GM21526 (cell line): Measurements from ENCODE around the gene ADAMTSL3.
"Not testable (repeated sequence)": the region's sequence is repeated elsewhere in the genome, so short reads cannot be mapped to it uniquely, and the experiment has no call there.

Source experiments
- ATAC-seq: cut with Tn5 transposase; IDR thresholded peaks from one replicate; pipeline ENCODE4 v1.9.1; 2021; ENCODE audit warnings: moderate library complexity; ENCODE audit not compliant: unreplicated experiment, low FRiP score

ADAMTSL3 gene

DNA sequence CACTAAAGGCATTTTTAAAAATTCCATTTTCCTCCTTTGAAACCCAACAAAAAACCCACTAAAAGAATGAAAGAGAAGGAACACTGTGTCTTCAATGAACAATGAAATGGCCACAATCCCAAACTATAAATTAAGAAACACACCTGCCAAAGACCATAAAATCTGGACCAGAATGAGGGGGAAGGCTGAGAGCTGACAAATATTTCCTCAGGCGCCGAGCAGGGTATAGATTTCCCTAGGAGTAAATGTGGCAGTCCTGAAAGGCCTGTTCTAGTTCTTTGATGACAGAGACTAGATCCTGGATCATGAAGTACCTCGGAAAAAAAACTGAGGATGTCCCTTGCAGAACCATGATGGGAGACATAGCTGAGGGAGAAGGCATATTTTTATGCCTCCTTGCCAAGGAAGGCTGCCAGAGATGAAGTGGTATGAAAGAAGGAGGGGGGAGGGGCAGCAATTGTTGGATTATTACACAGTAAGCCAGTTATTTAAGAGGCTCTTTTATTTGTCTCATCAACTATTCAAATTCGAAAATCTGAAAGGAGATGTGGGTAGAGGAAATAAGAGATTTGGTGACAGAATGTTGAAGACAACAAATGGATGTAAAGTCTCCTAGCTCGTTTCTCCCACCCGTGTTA is 306.4 kb downstream of the ADAMTSL3 start:
- no peak for ATAC-seq

DNA sequence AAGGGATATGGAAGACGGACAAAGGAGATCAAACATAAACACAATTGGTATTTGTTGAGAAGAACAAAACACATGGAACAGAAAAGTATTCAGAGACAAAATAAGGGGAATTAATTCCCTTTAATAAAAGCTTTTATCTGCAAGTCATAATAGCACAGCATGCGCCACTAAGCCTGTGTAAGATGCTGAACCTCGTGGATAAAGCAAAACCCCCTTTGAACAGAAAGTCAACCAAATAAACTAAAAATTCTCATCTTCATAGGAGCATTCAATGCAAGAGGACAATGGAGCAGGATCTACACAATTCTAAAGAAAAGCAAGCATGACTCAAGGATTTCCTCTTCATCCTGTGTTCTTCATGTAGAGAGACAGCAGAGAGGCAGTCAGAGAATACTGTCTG is 307.4 kb downstream of the ADAMTSL3 start:
- no peak for ATAC-seq

DNA sequence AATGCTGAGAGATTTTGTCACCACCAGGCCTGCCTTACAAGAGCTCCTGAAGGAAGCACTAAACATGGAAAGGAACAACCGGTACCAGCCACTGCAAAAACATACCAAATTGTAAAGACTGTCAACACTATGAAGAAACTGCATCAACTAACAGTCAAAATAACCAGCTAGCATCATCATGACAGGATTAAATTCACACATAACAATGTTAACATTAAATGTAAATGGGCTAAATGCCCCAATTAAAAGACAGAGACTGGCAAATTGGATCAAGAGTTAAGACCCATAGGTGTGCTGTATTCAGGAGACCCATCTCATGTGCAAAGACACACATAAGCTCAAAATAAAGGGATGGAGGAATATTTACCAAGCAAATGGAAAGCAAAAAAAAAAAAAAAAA is 311.0 kb downstream of the ADAMTSL3 start:
- ATAC-seq: not testable (repeated sequence)

DNA sequence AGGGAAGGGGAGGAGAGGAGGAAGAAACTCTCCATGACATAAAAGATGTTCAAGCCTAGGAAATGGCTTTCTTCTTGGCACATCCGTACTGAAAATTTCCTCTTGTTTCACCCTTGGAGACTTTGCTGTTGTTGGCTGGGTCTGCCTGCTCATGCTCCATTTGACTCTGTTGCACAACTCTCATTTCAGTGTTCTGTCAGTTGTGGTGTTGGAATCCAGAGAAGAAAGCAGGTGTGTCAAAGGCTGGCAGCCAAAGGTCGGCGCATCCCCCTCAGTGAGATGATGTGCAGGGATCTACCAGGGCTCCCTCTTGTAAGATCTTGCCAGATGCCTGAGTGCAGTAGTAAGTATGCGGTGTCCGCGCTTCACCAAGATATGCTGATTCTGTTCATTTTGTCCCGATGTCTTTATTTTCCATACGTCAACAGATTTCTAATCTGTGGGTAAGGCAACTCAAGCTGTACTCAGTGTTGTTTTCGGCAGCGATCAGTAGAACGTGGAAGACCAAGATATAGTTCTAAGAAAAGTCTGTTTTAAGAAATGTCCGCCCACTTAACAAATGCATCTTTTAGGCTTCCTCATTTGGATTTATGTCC is 316.5 kb downstream of the ADAMTSL3 start:
- no peak for ATAC-seq

DNA sequence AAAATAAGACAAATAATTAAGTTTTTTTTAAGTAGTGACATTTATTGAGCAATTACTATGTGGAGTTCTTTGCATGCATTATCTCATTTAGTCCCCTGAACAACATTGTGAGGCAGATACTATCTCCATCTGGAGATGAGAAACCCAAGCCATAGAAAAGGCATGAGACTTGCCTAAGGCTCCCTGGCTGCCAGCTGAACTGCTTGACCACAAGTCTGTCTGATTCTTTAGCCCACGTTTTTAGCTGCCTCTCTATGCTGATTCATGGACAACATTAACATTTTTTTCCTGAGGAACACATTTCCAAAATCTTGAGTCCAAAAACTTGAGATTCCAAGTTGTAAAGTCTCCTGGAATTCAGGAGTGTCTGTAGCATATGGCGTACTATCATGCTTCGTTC is 318.1 kb downstream of the ADAMTSL3 start:
- no peak for ATAC-seq

DNA sequence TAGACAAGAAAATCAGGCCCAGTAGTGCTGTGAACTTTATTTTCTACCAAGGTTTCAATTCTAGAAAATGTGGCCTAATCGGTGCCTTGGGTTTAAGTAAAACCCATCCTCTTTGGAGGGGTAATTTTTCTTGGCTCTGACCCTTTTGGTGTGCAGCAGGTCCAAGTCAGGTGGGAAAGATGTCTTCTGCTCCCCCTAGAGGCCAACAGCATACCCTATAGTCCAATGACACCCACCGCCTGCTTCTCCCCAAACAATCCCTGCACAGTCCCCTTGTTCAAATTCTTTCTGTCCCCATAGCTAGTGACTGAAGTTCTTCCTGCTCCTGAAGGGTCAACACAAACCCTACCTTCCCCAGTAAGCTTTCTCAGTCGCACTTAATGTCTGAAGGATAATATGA is 319.9 kb downstream of the ADAMTSL3 start:
- ATAC-seq: no peak

DNA sequence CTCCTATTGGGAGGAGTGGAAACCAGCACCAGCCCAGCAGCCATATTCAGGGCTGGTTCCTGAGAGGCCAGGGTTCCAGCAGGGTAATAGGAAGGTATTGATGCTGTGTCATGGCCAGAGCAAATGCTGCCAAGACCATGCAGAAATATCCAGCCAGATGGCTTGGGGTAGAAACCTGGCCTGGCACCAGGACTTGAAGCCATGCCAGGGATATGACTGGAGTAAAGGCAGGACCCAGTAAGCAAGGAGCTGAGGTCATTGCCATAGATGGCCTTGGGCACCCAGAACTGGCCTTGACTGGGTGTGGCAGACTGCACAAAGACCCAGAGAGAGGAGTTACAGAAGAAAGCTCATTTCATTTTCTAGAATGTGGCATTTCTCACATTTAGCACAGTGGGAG is 324.1 kb downstream of the ADAMTSL3 start:
- no peak for ATAC-seq

DNA sequence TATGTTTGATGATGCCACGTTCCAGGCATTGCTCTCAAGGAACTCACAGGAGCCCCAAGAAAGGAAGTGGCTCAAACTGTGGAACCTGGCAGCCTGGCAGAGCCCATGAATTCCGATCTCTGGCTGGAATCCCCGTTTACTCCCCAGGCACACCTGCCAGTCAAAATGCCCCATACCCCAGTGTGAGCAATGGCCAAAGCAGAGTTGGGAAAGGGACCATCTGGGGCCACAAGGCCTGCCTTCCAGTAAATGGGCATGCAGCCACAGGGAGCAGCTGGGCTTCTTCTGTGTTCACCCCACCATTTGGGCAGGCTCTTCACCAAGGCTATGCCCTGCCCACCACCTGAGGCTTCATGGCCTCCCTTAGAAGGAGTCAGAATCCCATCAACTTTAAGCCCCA is 324.7 kb downstream of the ADAMTSL3 start:
- ATAC-seq: no peak

DNA sequence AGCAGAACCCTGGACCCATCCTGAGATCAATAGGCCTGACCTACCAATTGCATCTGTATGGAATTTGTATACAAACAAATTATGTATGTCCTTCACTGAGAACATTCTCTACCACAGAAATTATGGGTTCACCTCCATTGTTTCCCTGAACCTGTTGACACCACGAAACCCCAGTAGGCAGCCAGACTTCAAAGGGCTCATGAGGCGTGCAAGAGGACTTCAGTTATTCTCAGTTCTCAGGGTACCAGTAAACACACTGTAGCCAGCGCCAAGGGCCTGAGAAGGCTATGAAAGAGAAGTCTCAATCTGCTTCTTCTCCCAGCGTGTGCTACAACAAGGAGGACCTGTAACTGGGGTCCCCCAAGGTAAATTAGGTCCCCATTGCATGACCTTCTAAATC is 326.7 kb downstream of the ADAMTSL3 start:
- ATAC-seq: no peak

DNA sequence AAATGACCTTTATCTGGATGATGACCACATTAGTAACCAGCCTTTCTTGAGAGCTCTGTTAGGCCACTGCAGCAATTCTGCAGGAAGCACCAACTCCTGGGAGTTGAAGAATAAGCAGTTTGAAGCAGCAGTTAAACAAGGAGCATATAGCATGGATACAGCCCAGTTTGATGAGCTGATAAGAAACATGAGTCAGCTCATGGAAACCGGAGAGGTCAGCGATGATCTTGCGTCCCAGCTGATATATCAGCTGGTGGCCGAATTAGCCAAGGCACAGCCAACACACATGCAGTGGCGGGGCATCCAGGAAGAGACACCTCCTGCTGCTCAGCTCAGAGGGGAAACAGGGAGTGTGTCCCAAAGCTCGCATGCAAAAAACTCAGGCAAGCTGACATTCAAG is 328.8 kb downstream of the ADAMTSL3 start:
- ATAC-seq: no peak

DNA sequence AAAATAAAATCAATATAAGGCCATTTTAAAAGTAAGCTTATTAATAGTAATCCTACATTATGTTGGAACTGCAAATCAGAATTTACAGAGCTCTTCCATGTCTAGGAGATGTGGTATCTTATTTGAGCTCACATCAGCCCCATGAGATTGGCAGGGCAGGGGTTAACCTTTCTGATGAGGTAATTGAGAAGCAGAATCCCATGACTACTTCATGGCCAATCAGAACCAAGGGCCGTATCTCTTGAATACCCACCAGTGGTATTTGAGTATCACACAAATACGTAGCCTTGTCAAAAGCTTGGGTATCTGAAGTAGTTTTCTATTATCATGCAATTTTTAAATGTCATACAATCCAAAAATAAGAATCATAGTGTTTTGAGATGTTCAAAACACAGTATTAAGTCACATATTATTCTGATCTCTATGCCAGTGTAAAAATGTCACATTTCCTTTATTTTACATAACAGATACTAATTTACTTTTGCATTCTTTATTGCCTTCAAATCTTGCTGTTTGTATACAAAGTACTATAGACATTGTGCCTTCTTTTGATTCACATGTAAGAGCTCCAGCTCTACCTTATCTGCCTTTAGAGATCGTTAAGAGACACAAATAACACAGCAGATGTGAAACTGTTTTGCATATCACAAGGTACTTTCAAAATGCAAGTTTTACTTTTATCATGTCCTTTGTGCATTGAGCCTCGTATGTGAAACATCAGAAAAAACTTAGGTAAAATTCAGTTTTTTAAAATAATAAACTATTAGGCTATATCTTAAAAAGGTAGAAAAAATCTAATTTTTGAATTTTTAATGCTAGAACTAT is 329.9 kb downstream of the ADAMTSL3 start:
- ATAC-seq: peak; percentile 69

DNA sequence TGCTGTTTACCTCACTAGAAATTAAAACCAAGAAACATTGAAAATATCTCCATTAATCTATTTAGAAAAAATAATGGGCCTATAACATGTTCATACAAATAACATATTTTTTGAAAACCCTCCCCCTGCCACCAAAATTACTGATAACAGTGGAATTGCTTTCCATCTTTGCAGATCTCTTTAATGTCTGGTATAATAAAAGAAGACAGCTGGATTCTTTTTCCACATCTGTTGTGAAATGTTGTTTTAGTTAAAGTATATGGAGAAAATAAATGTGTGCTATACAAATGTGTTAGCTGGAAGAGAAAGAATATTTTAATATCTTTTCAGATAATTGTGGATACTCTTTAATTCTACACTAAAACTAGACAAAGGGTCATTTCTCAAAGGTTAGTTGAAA is 330.7 kb downstream of the ADAMTSL3 start:
- no peak for ATAC-seq

DNA sequence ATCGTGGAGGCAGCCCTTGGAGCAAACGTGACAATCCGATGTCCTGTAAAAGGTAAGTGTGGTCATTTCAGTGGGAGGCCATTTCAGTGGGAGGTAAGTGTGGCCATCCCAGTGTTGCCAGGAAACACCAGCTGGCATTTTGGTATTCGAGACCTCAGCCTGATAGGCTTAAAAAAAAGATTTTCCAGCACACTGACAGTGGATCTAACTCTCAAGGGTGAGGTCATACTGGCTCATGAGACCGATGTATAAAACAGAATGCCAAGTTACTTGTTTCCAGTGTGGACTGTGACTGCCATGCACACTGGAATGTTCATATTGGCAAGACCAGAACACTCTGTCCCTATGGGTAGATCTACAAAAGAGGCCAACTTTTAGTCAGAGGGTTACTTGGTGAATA is 337.2 kb downstream of the ADAMTSL3 start:
- no peak for ATAC-seq

DNA sequence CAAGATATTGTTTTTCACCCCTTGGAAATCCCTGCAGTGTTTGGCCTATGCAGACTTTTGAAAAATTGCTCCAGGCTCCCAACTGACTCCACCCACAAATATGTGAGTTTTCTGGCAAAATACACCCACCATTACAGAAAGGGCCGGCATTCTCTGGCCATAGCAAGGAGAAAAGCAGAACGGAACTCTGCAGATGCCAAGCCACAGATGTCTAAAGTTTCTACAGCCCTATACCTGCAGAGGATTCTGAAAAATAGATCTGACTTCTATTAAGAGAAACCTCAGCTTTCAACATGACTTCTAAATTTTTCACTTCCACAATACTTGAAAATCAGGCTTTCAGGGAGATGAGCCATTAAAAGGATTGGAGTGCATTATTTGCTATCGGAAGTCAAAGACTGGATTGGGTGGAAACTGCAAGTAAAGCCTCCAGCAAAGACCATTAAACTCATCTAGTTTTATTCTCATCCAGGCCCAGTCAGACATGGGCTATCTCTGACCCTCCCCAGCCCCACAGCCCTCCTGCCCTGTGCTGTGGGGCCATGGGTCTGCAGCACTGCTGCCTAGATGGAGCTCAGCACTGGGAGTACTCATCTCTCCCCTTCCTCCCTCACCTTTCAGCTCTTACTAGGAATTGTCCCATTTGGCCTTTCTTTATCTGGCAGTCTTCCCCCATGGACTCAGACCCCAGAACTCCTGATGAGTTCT is 338.6 kb downstream of the ADAMTSL3 start:
- ATAC-seq: peak; percentile 83

DNA sequence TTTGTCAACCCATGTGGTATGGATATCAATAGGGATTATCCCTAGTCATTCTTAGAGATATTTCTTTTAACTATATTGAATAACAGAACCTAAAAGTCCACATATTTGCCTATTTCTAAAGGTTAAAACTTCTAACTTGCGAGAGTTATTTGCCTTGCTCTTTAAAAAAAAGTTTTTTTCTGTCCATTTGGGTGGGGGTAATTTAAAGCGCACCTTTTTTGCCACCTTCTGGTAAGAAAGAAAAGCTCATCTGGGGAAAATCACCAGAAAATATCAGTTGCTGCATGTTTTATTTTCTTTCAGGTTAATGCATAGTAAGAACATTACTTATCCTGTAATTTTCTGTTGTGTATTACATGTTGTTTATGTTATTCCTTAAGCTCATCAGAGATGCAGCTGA is 339.7 kb downstream of the ADAMTSL3 start:
- ATAC-seq: no peak

DNA sequence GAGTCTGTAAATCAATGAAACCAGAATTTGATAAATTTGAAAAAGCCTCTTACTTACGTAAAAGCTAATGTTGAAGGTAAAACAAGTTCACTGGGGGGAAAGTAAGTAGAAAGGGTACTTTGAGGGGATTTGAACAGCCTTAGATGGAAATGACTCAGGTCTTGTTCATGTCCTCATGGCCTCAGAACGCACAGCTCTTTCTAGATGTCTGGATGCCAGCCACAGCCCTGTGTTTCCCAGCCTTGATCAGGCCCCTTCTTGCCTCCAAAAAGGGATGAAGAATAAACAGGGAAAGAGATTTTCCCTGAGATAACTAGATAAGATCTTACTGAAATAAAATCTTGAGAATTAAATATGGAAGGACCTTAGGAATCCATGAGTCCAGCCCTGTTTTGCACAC is 344.6 kb downstream of the ADAMTSL3 start:
- no peak for ATAC-seq

DNA sequence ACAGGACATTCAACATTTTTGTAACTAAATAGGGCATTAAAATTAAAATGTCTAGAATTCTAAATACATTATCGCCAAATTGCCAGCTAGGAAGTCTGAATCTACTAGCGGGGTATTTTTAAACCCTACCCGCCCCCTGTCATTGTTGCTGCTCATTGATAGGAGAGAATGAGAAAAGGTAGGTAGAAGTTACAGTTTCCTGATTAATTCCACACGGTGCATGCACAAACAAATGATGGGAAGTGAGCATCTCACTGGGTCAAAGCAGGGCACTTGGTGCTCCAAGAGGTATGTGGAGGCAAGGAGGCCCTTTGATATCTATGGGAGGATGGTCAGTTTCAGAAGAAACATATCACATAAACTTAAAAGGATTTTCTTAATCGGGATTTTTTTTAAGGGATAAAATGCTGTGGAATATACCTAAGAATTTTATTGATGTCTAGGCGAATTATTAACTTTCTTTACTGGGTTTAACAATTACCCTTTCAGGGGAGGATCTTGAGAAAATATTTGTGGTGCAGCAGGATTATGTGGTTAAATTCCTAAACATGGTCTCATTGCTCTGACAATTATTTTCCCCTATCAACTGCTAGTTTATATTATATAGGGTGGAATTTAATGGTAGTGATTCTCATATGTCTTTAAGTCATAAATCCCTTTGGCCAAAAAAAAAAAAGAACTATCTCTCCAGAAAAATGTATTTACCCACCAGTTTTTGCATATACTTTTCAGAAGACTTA is 345.6 kb downstream of the ADAMTSL3 start:
- ATAC-seq: no peak

DNA sequence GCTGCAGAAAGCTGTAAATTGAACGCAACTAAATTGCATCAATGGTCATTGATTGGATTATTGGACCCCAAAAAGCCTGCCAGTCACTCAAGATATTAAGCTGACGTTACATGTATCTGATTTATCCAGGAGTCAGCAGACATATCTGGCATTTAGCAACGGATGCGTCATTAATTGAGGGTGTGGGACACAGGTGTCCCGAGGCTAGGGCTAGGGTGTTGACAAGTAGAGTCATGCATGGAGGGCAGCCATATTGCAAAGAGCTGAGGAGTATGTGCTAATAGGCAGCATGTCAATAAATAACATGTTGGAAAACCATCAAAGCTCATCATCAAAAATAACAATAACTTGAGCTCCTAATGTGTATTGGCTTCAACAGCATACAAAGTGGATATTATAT is 347.1 kb downstream of the ADAMTSL3 start:
- no peak for ATAC-seq

DNA sequence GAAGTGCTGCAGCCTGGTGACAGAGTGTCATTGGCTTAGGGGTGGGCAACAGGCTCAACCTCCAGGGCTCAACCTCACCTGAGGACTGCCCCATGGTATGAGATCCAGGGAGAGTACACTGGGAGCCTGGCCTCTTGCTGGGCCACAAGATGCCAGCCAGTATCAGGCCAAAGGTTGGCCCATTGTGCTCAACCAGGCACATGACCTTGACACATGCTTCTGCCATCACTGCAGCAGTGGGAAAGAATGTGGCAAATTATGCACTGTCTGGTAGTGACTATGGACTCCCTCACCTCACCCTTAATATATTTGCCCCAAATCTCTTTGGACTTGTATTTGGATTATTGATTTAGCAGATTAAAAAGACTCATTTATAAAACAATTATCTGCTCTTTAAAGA is 347.7 kb downstream of the ADAMTSL3 start:
- no peak for ATAC-seq

DNA sequence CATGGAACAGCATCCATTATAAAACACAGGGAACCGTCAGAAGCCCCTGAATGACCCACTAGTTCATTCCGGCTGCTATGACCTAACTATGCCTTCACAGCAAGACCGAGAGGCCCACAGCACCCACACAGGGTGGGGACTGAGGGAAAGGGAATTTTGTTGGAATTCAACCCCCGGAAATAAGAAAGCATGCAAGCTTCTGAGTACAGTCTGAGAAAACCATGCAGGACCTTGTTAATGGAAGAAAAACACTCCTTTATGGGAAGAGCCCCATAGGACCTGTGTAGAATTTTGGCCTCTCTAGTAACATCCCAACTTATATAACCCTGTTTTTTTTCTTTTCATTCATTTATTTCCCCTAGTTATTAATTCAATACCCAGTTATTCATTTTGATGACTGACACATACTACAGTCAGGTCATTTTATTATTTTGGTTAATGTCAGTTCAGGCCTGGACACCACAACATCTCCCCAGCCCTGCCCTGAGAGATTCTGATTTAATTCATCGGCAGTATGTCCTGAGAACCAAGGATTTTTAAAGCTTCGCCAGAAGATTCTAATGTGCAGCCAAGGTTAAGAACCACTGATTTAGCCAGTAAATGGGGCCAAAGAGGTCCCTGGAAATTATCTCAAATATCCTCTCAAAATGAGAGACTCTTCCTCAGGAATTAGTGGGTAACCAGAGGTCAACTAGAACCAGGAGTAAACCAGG is 350.0 kb downstream of the ADAMTSL3 start:
- no peak for ATAC-seq
